GM19397 (cell line): ENCODE results near the gene PHC3.
"Not testable (repeated sequence)": the region's sequence is repeated elsewhere in the genome, so short reads cannot be mapped to it uniquely, and the experiment has no call there.

Experiments
- ATAC-seq: cut with Tn5 transposase; IDR thresholded peaks from one replicate; pipeline ENCODE4 v1.9.1; 2021; ENCODE audit warnings: mild to moderate bottlenecking, moderate library complexity; ENCODE audit not compliant: unreplicated experiment

The PHC3 gene, protein sequence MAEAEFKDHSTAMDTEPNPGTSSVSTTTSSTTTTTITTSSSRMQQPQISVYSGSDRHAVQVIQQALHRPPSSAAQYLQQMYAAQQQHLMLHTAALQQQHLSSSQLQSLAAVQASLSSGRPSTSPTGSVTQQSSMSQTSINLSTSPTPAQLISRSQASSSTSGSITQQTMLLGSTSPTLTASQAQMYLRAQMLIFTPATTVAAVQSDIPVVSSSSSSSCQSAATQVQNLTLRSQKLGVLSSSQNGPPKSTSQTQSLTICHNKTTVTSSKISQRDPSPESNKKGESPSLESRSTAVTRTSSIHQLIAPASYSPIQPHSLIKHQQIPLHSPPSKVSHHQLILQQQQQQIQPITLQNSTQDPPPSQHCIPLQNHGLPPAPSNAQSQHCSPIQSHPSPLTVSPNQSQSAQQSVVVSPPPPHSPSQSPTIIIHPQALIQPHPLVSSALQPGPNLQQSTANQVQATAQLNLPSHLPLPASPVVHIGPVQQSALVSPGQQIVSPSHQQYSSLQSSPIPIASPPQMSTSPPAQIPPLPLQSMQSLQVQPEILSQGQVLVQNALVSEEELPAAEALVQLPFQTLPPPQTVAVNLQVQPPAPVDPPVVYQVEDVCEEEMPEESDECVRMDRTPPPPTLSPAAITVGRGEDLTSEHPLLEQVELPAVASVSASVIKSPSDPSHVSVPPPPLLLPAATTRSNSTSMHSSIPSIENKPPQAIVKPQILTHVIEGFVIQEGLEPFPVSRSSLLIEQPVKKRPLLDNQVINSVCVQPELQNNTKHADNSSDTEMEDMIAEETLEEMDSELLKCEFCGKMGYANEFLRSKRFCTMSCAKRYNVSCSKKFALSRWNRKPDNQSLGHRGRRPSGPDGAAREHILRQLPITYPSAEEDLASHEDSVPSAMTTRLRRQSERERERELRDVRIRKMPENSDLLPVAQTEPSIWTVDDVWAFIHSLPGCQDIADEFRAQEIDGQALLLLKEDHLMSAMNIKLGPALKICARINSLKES

DNA sequence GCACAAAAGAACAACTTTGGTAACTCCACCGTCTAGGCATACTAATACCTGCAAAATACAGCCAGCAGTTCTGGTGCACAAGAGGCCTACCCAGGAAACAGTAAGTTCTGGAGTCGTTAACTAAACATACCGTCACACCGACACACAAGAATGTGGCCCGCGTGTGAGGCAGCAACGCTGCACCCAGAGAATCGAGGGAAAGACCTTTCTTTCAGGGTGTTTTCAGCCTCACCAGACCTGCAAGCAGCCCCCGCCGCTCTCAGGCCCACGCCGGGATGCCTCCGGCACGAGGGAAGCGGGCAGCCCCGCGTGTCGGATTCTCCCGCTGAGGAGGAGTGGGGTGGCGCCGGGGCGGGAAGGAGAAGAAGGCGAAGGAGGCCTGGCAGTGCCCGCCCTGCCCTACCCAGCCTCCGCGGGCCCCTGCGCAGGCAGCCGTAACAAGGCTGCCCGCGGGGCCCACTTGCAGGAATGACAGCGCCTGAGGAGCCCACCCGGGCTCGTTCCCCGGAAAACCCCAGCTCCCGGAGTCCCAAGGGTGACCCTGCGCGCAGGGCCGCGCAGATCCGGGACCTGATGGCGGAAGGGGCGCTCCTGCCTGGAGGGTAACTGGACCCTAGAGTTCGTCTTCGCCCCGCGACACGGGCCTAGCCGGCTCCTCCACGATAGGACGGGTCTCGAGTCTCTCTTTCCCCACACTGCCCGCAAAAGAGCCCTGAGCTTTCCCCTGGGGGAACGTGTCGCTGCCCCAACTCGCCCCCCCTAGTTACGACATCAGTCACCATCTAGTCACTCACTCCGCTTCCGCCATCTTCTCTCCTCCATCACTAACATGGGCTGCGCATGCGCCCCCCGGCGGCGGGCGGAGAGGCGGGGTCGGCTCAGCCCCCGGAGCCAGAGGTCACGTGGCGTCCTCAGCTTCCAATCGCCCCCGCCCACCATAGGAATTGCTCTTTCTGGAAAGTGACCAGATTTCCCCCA lies at the start of gene PHC3:
Gene PHC3 (minus strand): TSS at position 826 of the 978 bp plus-strand sequence. CDS start 18 bp downstream, at position 808.
- ATAC-seq = peak; percentile 72

DNA sequence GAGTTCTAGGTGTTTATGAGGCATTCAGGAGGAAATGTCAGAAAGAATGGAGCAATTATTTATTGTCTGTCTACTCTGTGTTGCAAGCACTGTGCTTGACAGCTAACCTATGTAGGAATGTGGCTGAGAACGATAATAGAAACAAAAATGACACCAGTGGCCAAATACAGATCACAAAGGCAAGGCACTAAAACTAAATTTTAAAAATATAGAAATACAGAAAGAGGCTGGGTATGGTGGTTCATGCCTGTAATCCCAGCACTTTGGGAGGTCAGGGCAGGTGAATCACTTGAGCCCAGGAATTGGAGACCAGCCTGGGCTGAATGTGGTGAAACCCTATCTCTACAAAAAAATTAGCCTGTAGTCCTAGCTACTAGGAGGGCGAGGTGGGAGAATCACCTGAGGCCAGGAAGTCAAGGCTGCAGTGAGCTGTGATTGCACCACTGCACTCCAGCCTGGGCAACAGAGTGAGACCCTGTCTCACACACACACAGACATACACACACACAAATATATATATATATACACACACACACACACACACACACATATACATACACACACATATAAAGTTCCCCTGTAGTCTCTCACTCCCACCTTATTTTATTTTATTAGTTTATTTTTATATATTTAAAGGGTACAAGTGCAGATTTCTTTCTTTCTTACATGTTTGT lies 46.7 kb upstream of the PHC3 start:
- no peak for ATAC-seq

DNA sequence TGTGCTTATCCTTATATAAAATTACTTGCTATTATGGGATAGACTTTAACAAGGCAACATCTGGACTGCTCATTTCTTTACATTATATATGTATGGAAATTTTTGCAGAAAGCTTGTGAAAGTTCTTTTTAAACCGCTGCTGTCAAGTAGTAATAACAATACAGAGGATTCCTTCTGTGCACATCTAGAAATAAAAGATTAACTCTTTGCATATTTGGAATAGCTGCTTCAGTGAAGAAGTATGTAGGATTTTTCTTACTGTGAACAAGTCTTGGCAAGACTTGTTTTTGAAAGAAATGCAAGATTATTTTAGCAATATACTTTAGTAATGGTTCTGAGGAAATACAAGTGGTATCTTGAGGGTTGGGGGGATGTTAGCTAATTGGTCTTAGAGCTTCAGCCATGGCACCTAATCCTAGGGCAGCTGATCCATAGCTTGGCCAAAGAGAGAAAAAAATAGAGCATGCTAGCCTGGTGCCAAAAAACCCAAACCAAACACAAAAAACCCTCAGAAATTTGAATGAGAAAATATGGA lies 45.0 kb upstream of the PHC3 start:
- ATAC-seq = no peak

DNA sequence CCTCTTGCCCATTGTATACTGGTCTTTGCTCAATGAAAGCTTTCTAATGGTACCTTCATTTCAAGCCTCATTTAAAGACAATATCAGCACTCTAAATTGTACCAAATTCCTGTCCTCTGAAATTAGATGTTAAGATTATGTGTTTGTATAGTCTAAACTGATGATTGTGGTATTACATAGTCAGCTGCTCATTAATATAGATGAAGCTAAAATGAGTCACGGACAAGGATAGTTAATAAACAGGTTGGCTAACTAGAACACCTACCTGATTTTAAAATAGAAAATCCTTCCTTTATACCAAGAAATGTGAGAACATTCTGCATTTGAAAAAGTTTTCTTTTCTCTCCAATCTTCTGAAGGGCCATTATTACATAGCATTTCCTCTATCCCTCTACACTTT lies 43.6 kb upstream of the PHC3 start:
- ATAC-seq = no peak

DNA sequence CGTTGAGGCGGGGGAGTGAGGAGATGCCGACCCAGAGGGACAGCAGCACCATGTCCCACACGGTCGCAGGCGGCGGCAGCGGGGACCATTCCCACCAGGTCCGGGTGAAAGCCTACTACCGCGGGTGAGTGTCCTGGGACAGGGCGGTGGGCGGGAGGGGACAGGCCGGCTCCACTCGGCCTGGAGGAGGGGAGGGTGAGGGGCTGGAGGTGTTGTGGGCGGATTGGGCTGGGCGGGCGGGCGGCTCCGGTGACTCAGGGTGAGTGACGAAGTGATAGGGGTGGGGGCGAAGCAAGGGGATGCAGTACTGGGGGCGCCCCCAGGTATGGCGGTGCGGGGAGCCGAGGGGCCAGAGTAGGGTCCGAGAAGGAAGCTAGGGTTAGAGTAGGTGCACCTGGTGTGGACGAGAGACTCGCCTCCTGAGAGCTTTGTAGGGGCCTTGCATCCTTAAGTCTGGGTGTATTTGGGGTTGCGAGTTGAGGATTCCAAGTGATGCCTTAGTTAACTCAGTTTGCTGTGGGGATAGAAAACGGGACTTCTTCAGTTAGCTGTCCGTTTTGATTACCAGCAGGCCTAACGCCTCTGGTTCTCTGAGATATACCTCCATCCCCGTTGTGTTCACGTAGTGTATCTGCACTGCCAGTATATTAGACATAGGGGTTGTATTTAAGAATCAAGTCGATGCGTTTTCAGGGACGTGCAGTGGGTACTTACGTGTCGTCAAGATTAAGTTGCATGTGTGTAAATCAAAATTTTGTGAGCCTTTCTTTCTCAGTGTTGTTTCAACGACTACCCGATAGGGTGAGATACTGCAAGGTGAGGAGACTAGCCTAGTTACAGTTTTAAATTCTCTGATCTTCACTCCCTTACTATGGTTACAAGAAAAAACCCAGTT lies 41.4 kb upstream of the PHC3 start:
- ATAC-seq = peak; percentile 44

DNA sequence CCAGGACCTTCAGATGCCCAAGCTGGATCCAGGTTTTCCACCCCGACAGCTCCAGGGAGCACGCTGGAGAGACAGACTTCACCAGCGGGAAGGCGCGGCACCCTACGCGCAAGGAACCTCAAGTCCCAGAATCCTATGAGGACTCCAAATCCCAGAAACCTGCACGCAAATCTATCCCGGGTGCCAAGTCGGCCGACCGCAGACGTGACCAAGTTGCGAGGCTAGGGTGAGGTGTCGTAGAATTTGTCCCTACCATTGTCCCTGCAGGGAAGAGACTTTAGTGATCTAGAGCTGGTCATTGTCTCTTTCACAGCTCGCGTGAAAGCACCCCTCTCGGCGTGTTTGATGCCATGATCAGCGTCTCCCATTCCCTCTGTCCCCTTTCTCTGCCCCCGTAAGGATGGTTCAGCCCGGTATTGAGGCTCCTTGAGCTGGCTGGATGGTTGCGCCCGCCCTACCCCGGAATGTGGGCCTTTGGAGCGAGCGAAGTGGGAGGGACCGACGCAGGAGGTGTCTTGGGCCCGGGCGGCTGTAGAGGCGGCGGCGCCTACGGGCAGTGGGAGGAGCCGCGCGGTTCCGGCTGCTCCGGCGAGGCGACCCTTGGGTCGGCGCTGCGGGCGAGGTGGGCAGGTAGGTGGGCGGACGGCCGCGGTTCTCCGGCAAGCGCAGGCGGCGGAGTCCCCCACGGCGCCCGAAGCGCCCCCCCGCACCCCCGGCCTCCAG lies 40.6 kb upstream of the PHC3 start, which contains the start of gene PRKCI:
Gene PRKCI (plus strand): TSS at position 501 of the 723 bp plus-strand sequence. CDS start 246 bp downstream, outside the sequence.
- ATAC-seq = peak; percentile 95

DNA sequence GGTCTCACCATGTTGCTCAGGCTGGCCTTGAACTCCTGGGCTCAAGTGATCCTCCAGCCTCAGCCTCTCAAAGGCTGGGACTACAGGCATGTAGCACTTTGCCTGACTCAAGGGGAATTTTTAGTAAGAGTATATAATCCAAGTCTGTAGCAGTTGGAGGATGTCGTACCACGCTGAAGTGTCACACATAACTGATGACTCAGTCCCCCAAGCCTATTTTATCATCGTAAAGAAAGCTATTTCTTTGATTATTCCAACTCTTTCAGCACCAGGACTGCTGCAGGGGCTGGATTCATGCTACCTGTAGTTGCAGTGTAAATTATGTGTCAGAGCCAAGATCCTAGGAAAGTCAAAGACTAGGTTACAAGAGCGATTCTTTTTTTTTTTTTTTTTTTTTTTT lies 39.3 kb upstream of the PHC3 start:
- no peak for ATAC-seq

DNA sequence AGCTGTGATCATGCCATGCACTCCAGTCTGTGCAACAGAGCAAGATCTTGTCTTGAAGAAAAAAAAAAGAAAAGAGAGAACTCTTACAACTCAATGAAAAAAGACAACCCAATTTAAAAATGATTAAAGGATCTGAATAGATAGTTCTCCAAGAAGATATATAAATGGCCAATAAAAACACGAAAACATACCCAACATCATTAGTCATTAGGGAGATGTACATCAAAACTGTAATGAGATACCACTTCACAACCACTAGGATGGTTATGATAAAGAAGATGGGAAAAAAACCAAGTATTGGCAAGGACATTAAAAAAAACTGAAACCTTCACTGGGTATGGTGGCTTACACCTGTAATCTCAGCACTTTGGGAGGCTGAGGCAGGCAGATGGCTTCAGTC lies 38.3 kb upstream of the PHC3 start:
- no peak for ATAC-seq

DNA sequence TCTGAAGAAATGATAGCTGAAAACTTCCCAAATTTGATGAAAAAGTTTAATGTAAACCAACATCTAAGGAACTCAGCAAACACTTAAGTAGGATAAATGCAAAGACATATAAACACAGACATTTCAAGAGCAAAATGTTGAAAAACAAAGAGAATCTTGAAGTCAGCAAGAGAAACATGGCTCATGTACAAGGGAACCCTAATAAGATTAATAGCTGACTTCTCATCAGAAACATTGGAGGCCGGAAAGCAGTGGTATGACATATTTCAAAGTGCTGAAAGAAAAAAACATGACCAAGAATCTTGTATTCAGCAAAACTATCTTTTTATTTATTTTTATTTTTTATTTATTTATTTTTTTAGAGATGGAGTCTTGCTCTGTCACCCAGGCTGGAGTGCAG lies 30.1 kb upstream of the PHC3 start:
- ATAC-seq = no peak

DNA sequence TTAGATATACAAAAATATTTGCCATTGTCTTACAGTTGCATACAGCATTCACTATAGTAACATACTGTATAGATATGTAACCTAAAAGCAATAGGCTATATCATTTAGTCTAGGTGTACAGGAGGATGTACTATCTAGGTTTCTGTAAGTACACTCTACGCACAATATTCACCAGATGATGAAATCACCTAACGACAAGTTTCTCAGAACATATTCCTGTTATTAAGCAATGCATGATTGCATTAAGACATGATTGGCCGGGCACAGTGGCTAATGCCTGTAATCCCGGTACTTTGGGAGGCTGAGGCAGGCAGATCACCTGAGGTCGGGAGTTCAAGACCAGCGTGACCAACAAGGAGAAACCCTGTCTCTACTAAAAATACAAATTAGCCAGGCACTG lies 26.2 kb upstream of the PHC3 start:
- no peak for ATAC-seq

DNA sequence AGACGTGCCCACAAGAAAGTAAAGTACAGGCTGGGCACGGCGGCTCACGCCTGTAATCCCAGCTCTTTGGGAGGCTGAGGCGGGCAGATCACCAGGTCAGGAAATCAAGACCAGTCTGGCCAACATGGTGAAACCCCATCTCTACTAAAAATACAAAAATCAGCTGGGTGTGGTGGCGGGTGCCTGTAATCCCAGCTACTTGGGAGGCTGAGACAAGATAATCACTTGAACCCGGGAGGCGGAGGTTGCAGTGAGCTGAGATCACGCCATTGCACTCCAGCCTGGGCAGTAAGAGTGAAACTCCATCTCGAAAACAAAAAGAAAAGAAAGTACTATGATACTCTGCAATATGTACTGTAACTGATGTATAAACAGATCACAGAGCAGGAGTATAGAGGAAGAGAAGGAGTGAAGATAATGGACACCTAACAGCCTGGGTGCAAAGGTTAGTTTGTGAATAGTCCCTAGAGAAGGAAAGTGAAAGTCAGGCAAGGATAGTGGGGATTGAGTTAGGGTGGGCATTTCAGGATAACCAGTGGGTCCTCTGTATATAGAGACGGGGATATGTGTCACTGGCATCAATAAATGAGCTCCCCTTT lies 24.7 kb upstream of the PHC3 start:
- ATAC-seq = not testable (repeated sequence)

DNA sequence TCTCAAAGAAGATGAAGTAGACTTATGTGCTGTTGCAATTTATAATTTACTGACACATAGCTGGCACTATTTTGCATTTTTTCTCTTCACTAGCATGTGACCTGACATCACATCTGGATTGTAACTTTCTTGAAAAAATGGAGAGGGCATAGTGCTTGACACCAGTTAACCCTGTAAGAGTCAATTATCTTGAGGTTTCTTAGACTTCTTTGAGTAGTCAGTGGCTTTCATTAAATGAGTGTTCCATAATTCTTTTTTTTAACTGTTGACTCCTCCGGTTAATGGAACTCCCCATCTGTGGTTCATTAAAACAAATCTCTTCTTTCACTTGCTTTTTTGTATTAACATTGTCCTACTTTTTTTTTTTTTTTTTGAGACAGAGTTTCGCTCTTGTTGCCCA lies 23.8 kb upstream of the PHC3 start:
- no peak for ATAC-seq

DNA sequence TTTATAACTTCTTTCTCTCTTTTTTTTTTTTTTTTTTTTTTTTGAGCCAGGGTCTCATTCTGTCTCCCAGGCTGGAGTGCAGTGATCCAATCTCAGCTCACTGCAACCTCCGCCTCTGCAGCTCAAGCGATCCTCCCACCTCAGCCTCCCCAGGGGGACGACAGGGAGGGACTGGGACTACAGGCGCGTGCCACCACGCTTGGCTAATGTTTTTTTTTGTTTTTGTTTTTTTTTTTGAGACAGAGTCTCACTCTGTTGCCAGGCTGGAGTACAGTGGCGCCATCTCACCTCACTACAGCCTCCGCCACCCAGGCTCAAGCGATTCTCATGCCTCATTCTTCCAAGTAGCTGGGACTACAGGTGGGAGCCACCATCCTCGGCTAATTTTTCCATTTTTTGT lies 23.0 kb upstream of the PHC3 start:
- no peak for ATAC-seq

DNA sequence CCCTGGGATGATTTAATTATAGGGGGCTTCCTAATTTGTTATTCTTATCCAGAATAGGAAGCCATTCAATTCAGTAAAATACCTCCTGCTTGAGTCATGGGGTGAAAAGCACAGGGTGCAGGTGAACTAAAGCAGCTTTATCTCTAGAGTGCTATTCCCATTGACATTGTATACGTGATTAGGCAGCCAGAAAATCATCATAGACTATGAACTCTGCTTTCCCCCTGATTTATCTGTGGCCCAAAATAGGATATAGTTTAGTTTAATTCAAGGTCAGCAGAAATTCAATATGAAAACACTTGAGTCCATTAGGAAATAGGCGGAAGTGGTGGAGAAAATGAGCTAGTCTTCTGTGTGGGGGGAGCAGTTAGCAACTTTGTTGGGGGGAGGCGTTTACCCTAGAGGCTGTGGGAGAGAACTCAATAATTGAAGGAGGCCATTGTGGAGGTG lies 22.5 kb upstream of the PHC3 start:
- no peak for ATAC-seq

DNA sequence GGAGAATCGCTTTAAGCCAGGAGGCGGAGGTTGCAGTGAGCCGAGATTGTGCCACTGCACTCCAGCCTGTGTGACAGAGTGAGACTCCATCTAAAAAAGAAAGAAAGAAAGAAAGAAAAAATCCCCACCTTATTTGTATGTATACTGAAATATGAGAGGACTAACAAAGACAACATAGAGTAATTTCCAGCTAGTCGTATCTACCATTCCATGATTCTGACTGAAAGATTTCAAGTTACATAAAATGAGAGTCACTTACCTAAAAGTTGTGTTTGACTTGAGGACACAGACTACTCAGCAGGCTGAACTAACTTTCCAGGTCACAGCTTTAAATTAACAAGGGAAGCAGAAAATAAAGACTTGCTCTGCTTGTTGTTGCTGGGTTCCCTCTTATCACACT lies 21.9 kb upstream of the PHC3 start:
- ATAC-seq = no peak

DNA sequence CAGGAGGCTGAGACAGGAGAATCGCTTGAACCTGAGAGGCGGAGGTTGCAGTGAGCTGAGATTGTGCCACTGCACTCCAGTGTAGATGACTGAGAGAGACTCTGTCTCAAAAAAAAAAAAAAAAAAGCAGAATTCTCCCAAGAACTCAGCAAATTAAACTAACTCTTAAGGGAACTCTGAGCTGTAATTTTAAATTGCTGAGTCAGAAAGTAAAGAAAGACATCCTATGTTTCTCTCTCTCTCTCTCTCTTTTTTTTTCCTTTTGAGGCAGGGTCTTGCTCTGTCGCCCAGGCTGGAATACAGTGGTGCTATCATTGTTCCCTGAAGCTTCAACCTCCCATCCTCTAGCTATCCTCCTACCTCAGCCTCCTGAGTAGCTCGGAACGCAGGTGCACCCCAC lies 20.0 kb upstream of the PHC3 start:
- ATAC-seq = no peak

DNA sequence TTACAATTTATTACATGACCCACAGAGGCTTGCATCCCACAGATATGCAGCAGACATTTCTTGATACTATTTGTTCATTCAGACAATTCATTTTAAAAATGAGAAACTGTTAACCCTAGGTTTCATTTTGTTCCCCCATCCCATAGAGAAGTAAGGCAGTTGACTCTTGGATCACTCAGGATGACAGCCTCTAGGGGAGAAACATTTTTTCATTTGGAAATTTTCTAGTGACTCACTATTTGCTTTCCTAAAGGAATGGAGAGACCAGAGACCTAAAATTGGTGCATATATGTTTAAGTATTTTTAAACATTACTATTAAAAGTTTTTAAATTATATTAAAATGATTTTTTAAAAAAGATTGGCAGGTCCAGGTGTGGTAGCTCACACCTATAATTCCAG lies 19.5 kb upstream of the PHC3 start:
- no peak for ATAC-seq

DNA sequence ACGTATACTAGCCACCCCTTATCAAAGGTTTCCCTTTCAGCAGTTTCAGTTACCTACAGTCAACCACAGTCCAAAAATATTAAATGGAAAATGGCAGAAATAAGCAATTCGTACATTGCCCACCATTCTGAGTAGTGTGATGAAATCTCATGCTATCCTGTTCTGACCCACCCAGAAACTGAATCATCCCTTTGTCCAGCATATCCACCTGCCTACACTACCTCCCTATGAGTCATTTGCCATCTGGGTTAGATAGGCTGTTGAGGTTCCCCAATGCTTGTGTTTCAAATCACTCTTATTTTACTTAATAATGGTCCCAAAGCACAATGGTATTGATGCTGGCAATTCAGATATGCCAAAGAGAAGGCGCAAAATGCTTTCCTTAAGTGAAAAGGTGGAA lies 15.3 kb upstream of the PHC3 start:
- ATAC-seq = no peak
